Hepatocyte (in vitro differentiated cells): ENCODE data around the gene DCTN2. TPM values are rescaled to one million over a fixed set of nuclear protein-coding genes. Genes with fewer than 3 reads are reported as not detected.
"Not testable (repeated sequence)": the region's sequence is repeated elsewhere in the genome, so short reads cannot be mapped to it uniquely, and the experiment has no call there.

Source experiments
- DNase-seq: peaks from one replicate; pipeline ENCODE4 v3.0.0-alpha.2; 2016; ENCODE audit warnings: low spot score
- H2AFZ ChIP-seq: fragments of 200-600 bp; sonication (generic); 2 replicates; pipeline ENCODE4 v1.6.0; 2016; ENCODE audit warnings: antibody characterized with exemption, mild to moderate bottlenecking
- H3K27ac ChIP-seq: fragments of 200-600 bp; sonication (generic); 2 replicates; pipeline ENCODE4 v1.5.1; 2016; ENCODE audit warnings: mild to moderate bottlenecking
- H3K27me3 ChIP-seq: fragments of 200-600 bp; sonication (generic); 2 replicates; pipeline ENCODE4 v1.6.1; 2016
- H3K36me3 ChIP-seq: fragments of 200-600 bp; sonication (generic); replicated peaks from 2 replicates; pipeline ENCODE4 v1.5.1; 2016; ENCODE audit warnings: low read depth; ENCODE audit not compliant: insufficient read depth
- H3K4me1 ChIP-seq: fragments of 200-600 bp; sonication (generic); 2 replicates; pipeline ENCODE4 v1.5.1; 2016; ENCODE audit warnings: mild to moderate bottlenecking, moderate library complexity; ENCODE audit not compliant: insufficient read depth
- H3K4me2 ChIP-seq: fragments of 200-600 bp; sonication (generic); 2 replicates; pipeline ENCODE4 v1.6.0; 2016
- H3K4me3 ChIP-seq: fragments of 200-600 bp; sonication (generic); 2 replicates; pipeline ENCODE4 v1.5.1; 2016; ENCODE audit warnings: mild to moderate bottlenecking
- H3K79me2 ChIP-seq: fragments of 200-600 bp; sonication (generic); 2 replicates; pipeline ENCODE4 v1.6.0; 2017; ENCODE audit warnings: mild to moderate bottlenecking
- H3K9me2 ChIP-seq: fragments of 200-600 bp; sonication (generic); replicated peaks from 2 replicates; pipeline ENCODE4 v1.6.0; 2017; ENCODE audit warnings: mild to moderate bottlenecking; ENCODE audit not compliant: insufficient read depth
- H3K9me3 ChIP-seq: fragments of 200-600 bp; sonication (generic); 2 replicates; pipeline ENCODE4 v1.5.1; 2016; ENCODE audit warnings: low read depth, mild to moderate bottlenecking
- H4K20me1 ChIP-seq: fragments of 200-600 bp; sonication (generic); 2 replicates; pipeline ENCODE4 v1.6.0; 2016; ENCODE audit warnings: mild to moderate bottlenecking; ENCODE audit not compliant: insufficient read depth, poor library complexity, severe bottlenecking
- CTCF ChIP-seq: fragments of 200-600 bp; sonication (generic); IDR thresholded peaks from 2 replicates; pipeline ENCODE4 v1.5.1; 2016; ENCODE audit warnings: antibody characterized with exemption, mild to moderate bottlenecking; ENCODE audit not compliant: poor library complexity
- EZH2 ChIP-seq: fragments of 200-600 bp; sonication (generic); IDR thresholded peaks from 2 replicates; pipeline ENCODE4 v1.6.1; 2016; ENCODE audit warnings: antibody characterized with exemption, mild to moderate bottlenecking, borderline replicate concordance
- EZH2phosphoT487 ChIP-seq: fragments of 200-600 bp; sonication (generic); IDR thresholded peaks from one replicate; pipeline ENCODE4 v1.6.1; 2018; ENCODE audit warnings: antibody characterized with exemption, mild to moderate bottlenecking, low read depth, moderate library complexity; ENCODE audit not compliant: unreplicated experiment, severe bottlenecking
- WGBS: methylation state at CpG from one replicate; pipeline ENCODE4 v1.1.6; 2016; ENCODE audit warnings: low lambda C conversion rate; ENCODE audit errors: missing lambda C conversion rate; 5-methylcytosine and 5-hydroxymethylcytosine counted together
- polyA plus RNA-seq: library from polyadenylated mRNA; unstranded; fragments of >200 nt; fragmentation: Nextera tagmentation; extraction: Ambion mirVana; gene quantifications from 2 replicates; pipeline ENCODE4 v1.2.1, GENCODE V29; 2016
- total RNA-seq: library from RNA; depleted of rRNA; stranded (reverse); fragments of >200 nt; gene quantifications from 2 replicates; pipeline ENCODE4 v1.2.3, GENCODE V29; 2014

Gene DCTN2
- total and polyA plus RNA-seq, 2 experiments from 2014 or later, result 110 to 124 TPM

GRCh38 chr12:57518176-57518919, 28.6 kb downstream of the DCTN2 start:
- no peaks in the 10 kb centered on the region for H3K27me3 ChIP-seq
- peak overlapping the region; percentile 98 for H3K27ac ChIP-seq
- H3K4me2 ChIP-seq, result peak overlapping the region; percentile 93
- peak overlapping the region; percentile 69 for H3K4me3 ChIP-seq
- no peak for DNase-seq
- no peaks in the 10 kb centered on the region for H3K9me2 ChIP-seq
- no peaks in the 10 kb centered on the region for H3K9me3 ChIP-seq
- H2AFZ ChIP-seq, result no peak overlapping the region
- 85% methylated on average over 8 of the region's 8 CpGs for WGBS
- H3K36me3 ChIP-seq, result no peaks in the 10 kb centered on the region
- H4K20me1 ChIP-seq, result peaks cover 32% of the 10 kb centered on the region
- H3K4me1 ChIP-seq, result peaks cover 14% of the 10 kb centered on the region
- TF ChIP-seq EZH2phosphoT487 (no peak), EZH2 (no peak), CTCF (no peak)
- H3K79me2 ChIP-seq, result peaks cover 32% of the 10 kb centered on the region

GRCh38 chr12:57517718-57518117, 29.3 kb downstream of the DCTN2 start:
- H3K4me3 ChIP-seq, DNase-seq, H3K27me3 ChIP-seq, H2AFZ ChIP-seq, H3K9me2 ChIP-seq, H3K36me3 ChIP-seq, H3K9me3 ChIP-seq: not testable (repeated sequence)
- H3K27ac ChIP-seq, result peak overlapping the region; percentile 98
- peaks cover 32% of the 10 kb centered on the region for H4K20me1 ChIP-seq
- 92% methylated on average over 10 of the region's 10 CpGs for WGBS
- H3K79me2 ChIP-seq, result peaks cover 30% of the 10 kb centered on the region
- H3K4me2 ChIP-seq, result peak overlapping the region; percentile 93
- H3K4me1 ChIP-seq, result peaks cover 14% of the 10 kb centered on the region

GRCh38 chr12:57517187-57517586, 29.8 kb downstream of the DCTN2 start:
- Histone ChIP-seq H4K20me1 (peaks cover 32% of the 10 kb centered on the region), H3K79me2 (peaks cover 30% of the 10 kb centered on the region), H3K4me2 (peak overlapping the region; percentile 93), H3K27me3 (no peaks in the 10 kb centered on the region), H3K9me3 (no peaks in the 10 kb centered on the region), H2AFZ (no peak overlapping the region), H3K36me3 (no peaks in the 10 kb centered on the region), H3K27ac (peak overlapping the region; percentile 98), H3K9me2 (no peaks in the 10 kb centered on the region), H3K4me1 (peaks cover 13% of the 10 kb centered on the region), H3K4me3 (no peak overlapping the region)
- TF ChIP-seq EZH2 (no peak), CTCF (no peak), EZH2phosphoT487 (no peak)
- DNase-seq, result no peak
- WGBS, result 75% methylated on average over 1 of the region's 1 CpG

- DNase-seq, result no peak
- Histone ChIP-seq H3K4me2 (no peak overlapping the region), H3K9me2 (no peaks in the 10 kb centered on the region), H2AFZ (no peak overlapping the region), H3K27ac (peak overlapping the region; percentile 98), H3K79me2 (peaks cover 30% of the 10 kb centered on the region), H3K9me3 (no peaks in the 10 kb centered on the region), H4K20me1 (peaks cover 32% of the 10 kb centered on the region), H3K36me3 (no peaks in the 10 kb centered on the region), H3K4me3 (no peak overlapping the region), H3K4me1 (peaks cover 8% of the 10 kb centered on the region), H3K27me3 (no peaks in the 10 kb centered on the region)
- TF ChIP-seq CTCF (no peak), EZH2 (no peak), EZH2phosphoT487 (no peak)
- 96% methylated on average over 11 of the region's 11 CpGs for WGBS
These were observed 30.3 kb downstream of the DCTN2 start for GRCh38 chr12:57516617-57517153.
